ENCODE data around the gene ZBTB25.

The ZBTB25 gene

GRCh38 chr14:64541972-64542835 is 38.6 kb upstream of the ZBTB25 start:
- TF ChIP-seq CTCF (IDR thresholded peaks at IDR 0.05; ENCODE audit: extremely low read depth, missing control alignments), result no peak
- no peak for DNase-seq (ENCODE audit: low spot score)

GRCh38 chr14:64541261-64541971 is 37.8 kb upstream of the ZBTB25 start:
- DNase-seq (ENCODE audit: low spot score), result no peak
- TF ChIP-seq CTCF (IDR thresholded peaks at IDR 0.05; ENCODE audit: extremely low read depth, missing control alignments), result no peak

DNA sequence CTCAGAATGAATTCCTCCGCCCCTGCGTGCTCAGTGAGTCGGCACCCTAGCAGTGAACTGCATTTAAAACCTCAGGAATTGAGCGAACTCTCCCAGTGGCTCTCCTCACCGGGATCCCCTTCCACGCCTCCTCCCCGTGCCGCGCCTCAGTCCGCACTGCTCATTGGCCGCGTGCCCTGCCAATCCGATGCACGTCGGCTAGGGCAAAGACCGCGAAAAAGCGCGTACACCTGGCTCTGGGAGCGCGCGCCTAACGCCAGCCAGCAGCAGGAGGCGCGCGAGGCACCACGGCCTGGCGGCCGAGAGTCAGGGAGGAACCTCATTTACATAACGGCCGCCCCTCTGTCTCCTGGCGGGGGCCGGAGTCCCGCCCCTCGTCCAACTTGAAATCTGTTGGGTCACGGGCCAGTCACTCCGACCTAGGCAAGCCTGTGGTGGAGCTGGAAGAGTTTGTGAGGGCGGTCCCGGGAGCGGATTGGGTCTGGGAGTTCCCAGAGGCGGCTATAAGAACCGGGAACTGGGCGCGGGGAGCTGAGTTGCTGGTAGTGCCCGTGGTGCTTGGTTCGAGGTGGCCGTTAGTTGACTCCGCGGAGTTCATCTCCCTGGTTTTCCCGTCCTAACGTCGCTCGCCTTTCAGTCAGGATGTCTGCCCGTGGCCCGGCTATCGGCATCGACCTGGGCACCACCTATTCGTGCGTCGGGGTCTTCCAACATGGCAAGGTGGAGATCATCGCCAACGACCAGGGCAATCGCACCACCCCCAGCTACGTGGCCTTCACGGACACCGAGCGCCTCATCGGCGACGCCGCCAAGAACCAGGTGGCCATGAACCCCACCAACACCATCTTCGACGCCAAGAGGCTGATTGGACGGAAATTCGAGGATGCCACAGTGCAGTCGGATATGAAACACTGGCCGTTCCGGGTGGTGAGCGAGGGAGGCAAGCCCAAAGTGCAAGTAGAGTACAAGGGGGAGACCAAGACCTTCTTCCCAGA is 36.9 kb upstream of the ZBTB25 start, which contains the start of gene HSPA2:
HSPA2 (plus strand) TSS at position 534 of the 995 bp plus-strand sequence; CDS start at position 643, 109 bp downstream.
- peak; percentile 96 for DNase-seq (ENCODE audit: low spot score)
- TF ChIP-seq CTCF (IDR thresholded peaks at IDR 0.05; ENCODE audit: extremely low read depth, missing control alignments), result peak; percentile 77

DNA sequence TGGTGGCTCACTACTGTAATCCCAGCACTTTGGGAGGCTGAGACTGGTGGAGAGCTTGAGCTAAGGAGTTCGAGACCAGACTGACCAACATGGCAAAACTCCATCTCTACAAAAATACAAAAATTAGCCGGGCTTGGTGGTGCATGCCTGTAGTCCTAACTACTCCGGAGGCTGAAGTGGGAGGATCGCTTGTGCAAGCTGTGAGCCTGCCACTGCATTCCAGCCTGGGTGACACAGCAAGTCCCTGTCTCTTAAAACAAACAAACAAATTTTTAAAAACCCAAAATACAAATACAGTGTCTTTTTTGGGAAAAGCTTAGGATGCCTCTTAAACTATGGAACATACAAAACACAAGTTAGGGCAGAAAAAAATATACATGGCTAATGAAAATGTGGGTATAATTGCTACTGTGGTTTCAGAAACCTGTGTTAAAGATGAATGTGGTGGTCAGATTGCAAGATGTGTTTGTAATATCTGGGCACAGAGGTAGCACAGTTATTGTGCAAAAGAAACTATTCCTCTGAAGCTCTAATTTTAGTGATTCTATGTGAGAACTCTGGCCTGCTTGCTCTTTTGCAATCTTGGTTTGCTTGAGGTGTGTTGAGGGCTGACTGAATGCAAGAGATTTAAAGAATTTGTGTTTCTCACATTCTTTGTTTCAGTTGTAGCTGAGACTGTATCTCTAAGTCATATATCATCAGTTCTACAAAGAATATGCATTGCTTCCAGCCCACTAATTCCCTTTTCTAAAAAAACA is 33.0 kb upstream of the ZBTB25 start:
- no peak for TF ChIP-seq CTCF (IDR thresholded peaks at IDR 0.05; ENCODE audit: extremely low read depth, missing control alignments)
- no peak for DNase-seq (ENCODE audit: low spot score)

- no peak for TF ChIP-seq CTCF (IDR thresholded peaks at IDR 0.05; ENCODE audit: extremely low read depth, missing control alignments)
- no peak for DNase-seq (ENCODE audit: low spot score)
Measured at GRCh38 chr14:64531567-64531966, 27.9 kb upstream of the ZBTB25 start.

DNA sequence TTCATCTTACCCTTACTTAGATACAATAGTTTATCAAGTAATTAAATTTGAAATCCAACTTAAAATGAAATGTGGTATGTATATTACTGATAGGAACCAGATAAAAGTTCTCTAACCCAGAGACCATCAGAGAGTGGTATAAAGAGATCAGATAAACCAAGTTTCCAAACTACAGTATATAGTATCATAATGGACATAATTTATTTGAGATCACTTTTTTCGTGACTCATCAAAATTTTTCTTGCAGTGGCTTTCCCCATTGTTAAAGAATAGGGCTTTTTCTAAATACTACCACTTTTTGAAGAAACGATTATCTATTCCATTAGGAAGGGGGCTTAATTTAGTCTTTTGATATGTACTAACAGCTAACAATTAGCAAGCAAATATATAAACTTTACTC is 21.7 kb upstream of the ZBTB25 start:
- TF ChIP-seq CTCF (IDR thresholded peaks at IDR 0.05; ENCODE audit: extremely low read depth, missing control alignments), result no peak
- no peak for DNase-seq (ENCODE audit: low spot score)
